K562 (cell line): ENCODE data around the gene ASPDH. TPM values are rescaled to one million over a fixed set of nuclear protein-coding genes. Genes with fewer than 3 reads are reported as not detected.
A peak's percentile ranks its signal among the peaks of the same experiment; 100 is the strongest.

Experiments used
- ATAC-seq: fragments of 200-7000 bp; cut with Tn5 transposase; 3 replicates; pipeline ENCODE4 v1.9.1; 2020; ENCODE audit warnings: moderate library complexity
- BruUV-seq: library from RNA; stranded (reverse); fragments of 400-500 nt; replicated peaks from 2 replicates; lab custom pipeline; 2021; lab: Mats Ljungman, UMichigan
- CTCF ChIA-PET: fragments of 300-600 bp; formaldehyde crosslinking; extraction: SDS; loops from one replicate; lab custom pipeline; 2021; ENCODE audit warnings: low intra/inter-chr PET ratio; lab: Yijun Ruan, JAX
- POLR2A ChIA-PET: fragments of 300-600, 350-650 bp; sonication (Branson Sonifier 250); formaldehyde crosslinking; extraction: SDS; loops from one replicate; lab custom pipeline; 2021; ENCODE audit warnings: antibody characterized with exemption, inconsistent platforms; lab: Yijun Ruan, JAX
- DNase-seq, 4 experiments: peaks; one replicate each; pipeline versions ENCODE4 v3.0.0 to v3.0.0-alpha.2; 2011 to 2018; ENCODE audit warnings: low spot score in 3 of 4, mixed read lengths in 3 of 4; ENCODE audit errors: extremely low read depth in 1 of 4
- FAIRE-seq: peaks from 2 replicates; lab custom pipeline; 2011; peaks lifted over from hg19 to GRCh38; lab: Jason Lieb, UNC
- H2AFZ ChIP-seq: 2 replicates; pipeline ENCODE4 v1.6.0; 2011; ENCODE audit warnings: low read depth, low read length, control low read depth, inconsistent platforms
- H3K27ac ChIP-seq: fragments of 200-600 bp; 3 replicates; pipeline ENCODE4 v1.8.0; 2011; ENCODE audit warnings: low read depth, mild to moderate bottlenecking, control low read depth, inconsistent platforms, low read length, moderate library complexity, mixed read lengths; ENCODE audit errors: extremely low read depth
- H3K27me3 ChIP-seq, 2 experiments: fragments of 300-600 bp in 1 of 2; 2 replicates in 1 of 2; 3 replicates in 1 of 2; pipeline versions ENCODE4 v1.6.0 to v1.8.0; 2011; ENCODE audit warnings: inconsistent platforms in 2 of 2, low read length in 2 of 2, mild to moderate bottlenecking in 1 of 2, mixed read lengths in 1 of 2, moderate library complexity in 1 of 2; ENCODE audit not compliant: control insufficient read depth in 2 of 2, insufficient read depth in 2 of 2
- H3K36me3 ChIP-seq: fragments of 300-600 bp; 3 replicates; pipeline ENCODE4 v1.8.0; 2011; ENCODE audit warnings: mild to moderate bottlenecking, low read length, inconsistent platforms; ENCODE audit not compliant: control insufficient read depth, insufficient read depth
- H3K4me1 ChIP-seq, 2 experiments: fragments of 200-600 bp in 1 of 2; replicated peaks in 1 of 2; 2 replicates in 1 of 2; 3 replicates in 1 of 2; pipeline versions ENCODE4 v1.5.1 to v1.8.0; 2011; ENCODE audit warnings: inconsistent platforms in 2 of 2, low read length in 2 of 2, mild to moderate bottlenecking in 1 of 2, mixed read lengths in 1 of 2, moderate library complexity in 1 of 2; ENCODE audit not compliant: control insufficient read depth in 2 of 2, insufficient read depth in 2 of 2
- H3K4me2 ChIP-seq: 2 replicates; pipeline ENCODE4 v1.6.1; 2011; ENCODE audit warnings: low read length, control low read depth, inconsistent platforms, mixed read lengths; ENCODE audit not compliant: insufficient read depth
- H3K4me3 ChIP-seq: fragments of 200-600 bp; sonication (generic), shearing (Covaris generic); 2 replicates; pipeline ENCODE4 v1.5.1; 2016; ENCODE audit warnings: control low read depth, inconsistent platforms
- H3K79me2 ChIP-seq: fragments of 200-600 bp; 3 replicates; pipeline ENCODE4 v1.8.0; 2011; ENCODE audit warnings: low read length, inconsistent platforms; ENCODE audit not compliant: control insufficient read depth, insufficient read depth
- H3K9ac ChIP-seq, 2 experiments: 2 replicates each; pipeline versions ENCODE4 v1.6.0 to v1.6.1; 2011; ENCODE audit warnings: low read depth in 2 of 2, low read length in 2 of 2, control low read depth in 1 of 2, inconsistent platforms in 1 of 2, mild to moderate bottlenecking in 1 of 2, mixed read lengths in 1 of 2; ENCODE audit not compliant: insufficient read depth in 1 of 2
- H3K9me1 ChIP-seq: one replicate; pipeline ENCODE4 v1.6.0; 2011; ENCODE audit warnings: inconsistent platforms, mild to moderate bottlenecking, low read length, moderate library complexity; ENCODE audit not compliant: control insufficient read depth, insufficient read depth
- H3K9me3 ChIP-seq: replicated peaks from 2 replicates; pipeline ENCODE4 v1.5.1; 2011; ENCODE audit warnings: low read depth, low read length, inconsistent platforms; ENCODE audit not compliant: control insufficient read depth, insufficient read depth
- H4K20me1 ChIP-seq: replicated peaks from 2 replicates; pipeline ENCODE4 v1.6.1; 2011; ENCODE audit warnings: low read length, inconsistent platforms, mixed read lengths; ENCODE audit not compliant: control insufficient read depth, insufficient read depth
- ARID4B ChIP-seq: sonication (generic); formaldehyde crosslinking; IDR thresholded peaks from 2 replicates; pipeline ENCODE4 v1.8.0; 2022; ENCODE audit warnings: mild to moderate bottlenecking, missing genetic modification reagents
- BCOR ChIP-seq: fragments of 450-650 bp; IDR thresholded peaks from 2 replicates; pipeline ENCODE4 v1.6.1; 2016
- BRD9 ChIP-seq: fragments of 450-650 bp; IDR thresholded peaks from 2 replicates; pipeline ENCODE4 v1.6.1; 2018; ENCODE audit warnings: low read depth; ENCODE audit not compliant: partially characterized antibody
- BRF1 ChIP-seq: IDR thresholded peaks from 3 replicates; pipeline ENCODE4 v1.6.1; 2011; ENCODE audit warnings: borderline replicate concordance, mild to moderate bottlenecking; ENCODE audit not compliant: insufficient read length; ENCODE audit errors: extremely low read depth
- ERF ChIP-seq: fragments of 450-650 bp; formaldehyde crosslinking; IDR thresholded peaks from 2 replicates; pipeline ENCODE4 v1.4.0; 2020; ENCODE audit warnings: mild to moderate bottlenecking, mixed read lengths
- FOXK1 ChIP-seq: sonication (generic); formaldehyde crosslinking; IDR thresholded peaks from 2 replicates; pipeline ENCODE4 v1.8.0; 2022; ENCODE audit warnings: missing genetic modification reagents, mild to moderate bottlenecking, borderline replicate concordance
- POLR2H ChIP-seq: IDR thresholded peaks from 2 replicates; pipeline ENCODE4 v1.6.1; 2016; ENCODE audit warnings: missing genetic modification characterization, low read depth, mild to moderate bottlenecking, control low read depth, missing compliant biosample characterization, moderate library complexity
- PRDM10 ChIP-seq: fragments of 450-650 bp; IDR thresholded peaks from 2 replicates; pipeline ENCODE4 v1.6.1; 2018; ENCODE audit not compliant: partially characterized antibody
- RBM25 ChIP-seq: fragments of 200-400 bp; formaldehyde crosslinking; IDR thresholded peaks from 2 replicates; pipeline ENCODE4 v1.6.1; 2018; ENCODE audit warnings: low read length, low read depth, moderate library complexity; ENCODE audit not compliant: severe bottlenecking
- TEAD1 ChIP-seq, 2 experiments: fragments of 450-650 bp in 1 of 2; sonication (generic) in 1 of 2; formaldehyde crosslinking; IDR thresholded peaks; 2 replicates each; pipeline versions ENCODE4 v1.4.0 to v1.8.0; 2020 to 2022; ENCODE audit warnings: mild to moderate bottlenecking in 2 of 2, missing genetic modification reagents in 1 of 2
- ZNF551 ChIP-seq: fragments of 250-450 bp; sonication (Bioruptor Pico); IDR thresholded peaks from 2 replicates; pipeline ENCODE4 v1.5.0; 2021; ENCODE audit warnings: mild to moderate bottlenecking, moderate library complexity
- WGBS: fragments of 100-300 bp; shearing (Covaris generic); methylation state at CpG from one replicate; pipeline ENCODE4 v1.1.6; 2016; ENCODE audit warnings: low coverage, mixed read lengths; ENCODE audit not compliant: insufficient coverage; ENCODE audit errors: missing lambda C conversion rate; 5-methylcytosine and 5-hydroxymethylcytosine counted together
- in situ Hi-C: fragments of 300-500 bp; cut with MboI; formaldehyde crosslinking; loops from 4 replicates; pipeline ENCODE4 v1.15.0; 2018; ENCODE audit warnings: inconsistent platforms, mixed read lengths
- intact Hi-C: fragments of 100-400 bp; cut with micrococcal nuclease; formaldehyde crosslinking; loops from 2 replicates; pipeline ENCODE4 v1.14.2; 2022
- polyA plus RNA-seq, 8 experiments: library from polyadenylated mRNA; depleted of rRNA in 4 of 8; stranded (reverse) in 5 of 8; unstranded in 3 of 8; fragments of >200 nt; fragmentation: Nextera tagmentation in 2 of 8; fragmentation: Illumina TruSeq in 1 of 8; extraction: Ambion mirVana in 2 of 8; extraction: Trizol in 1 of 8; gene quantifications; 2 replicates each; pipeline versions ENCODE4 v1.2.1 to v1.2.3, GENCODE V29; 2011 to 2014; ENCODE audit warnings: inconsistent platforms in 1 of 8, missing spikeins in 1 of 8
- total RNA-seq, 7 experiments: library from RNA; depleted of rRNA in 6 of 7; stranded (reverse); fragments of >200 nt in 6 of 7; fragmentation: Illumina TruSeq in 2 of 7; extraction: Trizol in 2 of 7; gene quantifications; 2 replicates each; pipeline versions ENCODE4 v1.2.1 to v1.2.3, GENCODE V29; 2011 to 2021; ENCODE audit warnings: low replicate concordance in 1 of 7

The ASPDH gene
- total and polyA plus RNA-seq, 9 of the 15 experiments (the other 6 are each of a cell fraction or from before 2014, with no cell fraction given): not detected

GRCh38 chr19:50555450-50556281 is 42.0 kb upstream of the ASPDH start (continued):
- TF ChIP-seq PRDM10: peak; percentile 55

- H2AFZ ChIP-seq: no peak overlapping the region
- no peaks in the 10 kb centered on the region for H3K9me1 ChIP-seq
- DNase-seq: no peak
- WGBS: 46% methylated on average over 12 of the region's 12 CpGs
- intact Hi-C loops: no loop called here
- H3K9me3 ChIP-seq: no peaks in the 10 kb centered on the region
- in situ Hi-C loops: no loop called here
- 0 out of 4 replicates have a peak overlapping the region, but pooled peaks of 1 of the 2 experiments have one; percentile 48 for H3K9ac ChIP-seq
- peaks cover 0 to 16% of the 10 kb centered on the region in 2 experiments; a peak in 3 of 5 replicates for H3K27me3 ChIP-seq
- ChIA-PET CTCF (no interaction called here), POLR2A (interaction anchor here (0.6 to 1.6 kb wide), 3 partner anchors 17 to 124 kb away, joined by 3 to 6 read pairs (median 3); no protein-coding TSS in a partner anchor)
- FAIRE-seq: no peak
- no peaks in the 10 kb centered on the region for H3K79me2 ChIP-seq
- no TSS peak for BruUV-seq
- no peak overlapping the region for H3K4me3 ChIP-seq
- H3K36me3 ChIP-seq: no peaks in the 10 kb centered on the region
- H4K20me1 ChIP-seq: peaks cover 8% of the 10 kb centered on the region
- no peak overlapping the region for H3K4me2 ChIP-seq
- H3K27ac ChIP-seq: no peak overlapping the region
- ATAC-seq: no peak
- peaks cover 10 to 42% of the 10 kb centered on the region in 2 experiments for H3K4me1 ChIP-seq
- TF ChIP-seq RBM25 (peak; percentile 51), FOXK1 (CRISPR knock-in tag) (no peak), ERF (CRISPR knock-in tag) (no peak), ZNF551 (CRISPR knock-in tag) (no peak), BRF1 (no peak), BCOR (peak; percentile 34; the same call in 1 of the 2 replicates), BRD9 (no peak), ARID4B (CRISPR knock-in tag) (no peak), POLR2H (no peak), TEAD1 (CRISPR knock-in tag; IDR thresholded peaks at IDR 0.05) (0 out of 4 replicates have a peak, but pooled peaks of 1 of the 2 experiments have one; percentile 5)
These were observed 41.3 kb upstream of the ASPDH start for GRCh38 chr19:50555033-50555432.
